ENCODE measurements around the gene WDFY2. TPM values are rescaled to one million over a fixed set of nuclear protein-coding genes. Genes with fewer than 3 reads are reported as not detected.

WDFY2 gene
- total and polyA plus RNA-seq, 2 of the 13 experiments (the other 11 are each of a cell fraction or from before 2014, with no cell fraction given) = 22.6 to 27.0 TPM

GRCh38 chr13:51676739-51677138, 92.5 kb downstream of the WDFY2 start (continued):
- peak; percentile 44; the same call in 1 of the 2 replicates for TF ChIP-seq POGZ (CRISPR knock-in tag; IDR thresholded peaks at IDR 0.05)
- TF ChIP-seq ZNF644 (CRISPR knock-in tag; IDR thresholded peaks at IDR 0.05; ENCODE audit: low read depth) = peak; percentile 82; the same call in 1 of the 2 replicates
- TF ChIP-seq ZNF407 (CRISPR knock-in tag; IDR thresholded peaks at IDR 0.05; ENCODE audit: not compliant biosample characterization) = no peak
- 0 out of 2 replicates have a peak, but pooled peaks have one; percentile 26 for TF ChIP-seq BCL6 (CRISPR knock-in tag; IDR thresholded peaks at IDR 0.05)
- no peak for TF ChIP-seq ZNF142 (CRISPR knock-in tag; IDR thresholded peaks at IDR 0.05)
- peak; percentile 77; the same call in 1 of the 2 replicates for TF ChIP-seq HOMEZ (CRISPR knock-in tag; IDR thresholded peaks at IDR 0.05; ENCODE audit: low read depth)
- 0 out of 2 replicates have a peak, but pooled peaks have one; percentile 11 for TF ChIP-seq NCOA2 (CRISPR knock-in tag; IDR thresholded peaks at IDR 0.05)

Measured in HepG2 (cell line).